GM23248 (cell line): Measurements from ENCODE around the gene MEP1A. TPM values are rescaled to one million over a fixed set of nuclear protein-coding genes. Genes with fewer than 3 reads are reported as not detected.

Experiments
- DNase-seq: peaks from one replicate; pipeline ENCODE4 v3.0.0-alpha.2; 2015
- H2AFZ ChIP-seq: fragments of 200-600 bp; sonication (generic); 2 replicates; pipeline ENCODE4 v1.6.1; 2016; ENCODE audit warnings: antibody characterized with exemption
- H3F3A ChIP-seq: fragments of 200-600 bp; sonication (generic); 2 replicates; pipeline ENCODE4 v1.6.1; 2016; ENCODE audit warnings: mild to moderate bottlenecking, antibody characterized with exemption, mixed run types; ENCODE audit not compliant: insufficient read depth
- H3K27ac ChIP-seq: fragments of 200-600 bp; sonication (generic); 2 replicates; pipeline ENCODE4 v1.5.1; 2016; ENCODE audit warnings: mild to moderate bottlenecking
- H3K27me3 ChIP-seq: fragments of 200-600 bp; sonication (generic); replicated peaks from 2 replicates; pipeline ENCODE4 v1.6.1; 2016; ENCODE audit warnings: mild to moderate bottlenecking; ENCODE audit not compliant: insufficient read depth
- H3K36me3 ChIP-seq: fragments of 200-600 bp; sonication (generic); 2 replicates; pipeline ENCODE4 v1.6.1; 2016; ENCODE audit warnings: low read depth, mild to moderate bottlenecking
- H3K4me1 ChIP-seq: fragments of 200-600 bp; sonication (generic); 2 replicates; pipeline ENCODE4 v1.6.1; 2016; ENCODE audit warnings: mild to moderate bottlenecking; ENCODE audit not compliant: insufficient read depth
- H3K4me2 ChIP-seq: fragments of 200-600 bp; sonication (generic); one replicate; pipeline ENCODE4 v1.6.1; 2016; ENCODE audit warnings: mild to moderate bottlenecking; ENCODE audit not compliant: unreplicated experiment
- H3K4me3 ChIP-seq: fragments of 200-600 bp; sonication (generic); 2 replicates; pipeline ENCODE4 v1.5.1; 2016; ENCODE audit warnings: mild to moderate bottlenecking
- H3K79me2 ChIP-seq: fragments of 200-600 bp; sonication (generic); 2 replicates; pipeline ENCODE4 v1.6.1; 2016; ENCODE audit warnings: mild to moderate bottlenecking; ENCODE audit not compliant: insufficient read depth
- H3K9ac ChIP-seq: fragments of 200-600 bp; sonication (generic); 2 replicates; pipeline ENCODE4 v1.6.1; 2016; ENCODE audit warnings: mild to moderate bottlenecking
- H3K9me2 ChIP-seq: fragments of 200-600 bp; sonication (generic); 2 replicates; pipeline ENCODE4 v1.6.1; 2016; ENCODE audit warnings: mixed run types, mild to moderate bottlenecking, moderate library complexity; ENCODE audit not compliant: insufficient read depth
- H3K9me3 ChIP-seq: fragments of 200-600 bp; sonication (generic); one replicate; pipeline ENCODE4 v1.6.1; 2017; ENCODE audit warnings: low read depth
- H4K20me1 ChIP-seq: fragments of 200-600 bp; sonication (generic); 2 replicates; pipeline ENCODE4 v1.6.0; 2016; ENCODE audit not compliant: insufficient read depth
- EZH2 ChIP-seq: fragments of 200-600 bp; sonication (generic); IDR thresholded peaks from 2 replicates; pipeline ENCODE4 v1.6.1; 2018; ENCODE audit warnings: antibody characterized with exemption, mild to moderate bottlenecking; ENCODE audit not compliant: insufficient read depth, poor library complexity, severe bottlenecking
- EZH2phosphoT487 ChIP-seq: fragments of 200-600 bp; sonication (generic); IDR thresholded peaks from 2 replicates; pipeline ENCODE4 v1.6.1; 2018; ENCODE audit warnings: antibody characterized with exemption, moderate library complexity, mild to moderate bottlenecking, low read depth; ENCODE audit not compliant: insufficient read depth
- WGBS, 2 experiments: methylation state at CpG; one replicate each; pipeline ENCODE4 v1.1.6; 2015 to 2017; ENCODE audit warnings: low lambda C conversion rate in 2 of 2, low coverage in 1 of 2; ENCODE audit errors: missing lambda C conversion rate in 2 of 2; 5-methylcytosine and 5-hydroxymethylcytosine counted together
- in situ Hi-C: fragments of 300-500 bp; cut with MboI; formaldehyde crosslinking; loops from 2 replicates; pipeline ENCODE4 v1.15.0; 2020
- polyA plus RNA-seq: library from polyadenylated mRNA; unstranded; fragments of >200 nt; fragmentation: Nextera tagmentation; extraction: Ambion mirVana; gene quantifications from 2 replicates; pipeline ENCODE4 v1.2.1, GENCODE V29; 2016
- total RNA-seq: library from RNA; depleted of rRNA; stranded (reverse); fragments of >200 nt; shearing (Covaris generic); gene quantifications from 2 replicates; pipeline ENCODE4 v1.2.3, GENCODE V29; 2014

MEP1A gene
- total and polyA plus RNA-seq, 2 experiments from 2014 or later, result not detected

DNA sequence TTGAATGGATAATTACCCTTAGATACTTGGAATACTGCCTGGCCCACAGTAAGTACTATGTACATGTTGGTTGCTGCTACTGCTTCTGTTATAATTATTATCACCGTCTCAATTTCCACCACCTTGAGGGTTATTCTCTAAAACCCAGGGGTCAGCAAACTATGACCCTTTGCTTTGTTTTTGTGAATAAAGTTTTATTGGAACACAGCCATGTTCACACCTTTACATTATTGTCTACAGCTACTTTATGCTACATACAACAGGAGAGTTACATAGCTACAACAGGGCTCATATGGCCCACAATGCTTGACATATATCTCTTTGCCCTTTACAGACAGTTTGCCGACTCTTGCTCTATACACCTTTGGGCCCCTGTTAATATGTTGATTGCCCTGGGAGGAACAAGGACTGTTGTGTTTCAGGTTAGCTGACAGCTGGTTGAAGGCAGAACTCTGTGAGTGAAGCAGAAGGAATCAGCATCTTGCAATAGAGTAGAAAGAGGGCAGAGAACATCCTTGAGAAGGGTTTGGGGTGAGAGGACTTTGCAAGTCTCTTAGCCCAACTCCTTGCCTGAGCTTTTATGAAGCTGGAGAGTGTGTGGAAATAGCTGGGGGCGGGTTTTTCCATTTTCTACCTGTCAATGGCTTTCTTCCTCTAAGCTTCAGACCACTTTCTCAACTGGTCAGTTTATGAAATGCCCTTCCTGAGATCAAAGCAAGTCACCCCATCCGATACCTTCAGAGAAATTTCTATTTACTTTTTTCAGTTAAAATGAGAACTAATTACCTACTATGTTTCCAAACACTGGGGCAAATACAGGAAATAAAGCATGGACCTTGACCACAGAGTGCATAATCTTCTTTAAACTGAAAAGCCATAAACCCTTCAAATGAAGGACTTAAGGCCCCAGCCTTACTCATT is 3.5 kb upstream of the MEP1A start:
- no peaks in the 10 kb centered on the region for H3K36me3 ChIP-seq
- TF ChIP-seq EZH2 (no peak), EZH2phosphoT487 (no peak)

GRCh38 chr6:46790355-46790874 is 2.8 kb upstream of the MEP1A start:
- no peak overlapping the region for H3K9ac ChIP-seq
- no peak overlapping the region for H3K27ac ChIP-seq
- H3K4me3 ChIP-seq, result no peak overlapping the region
- no peaks in the 10 kb centered on the region for H3K9me3 ChIP-seq
- no peak for DNase-seq
- no peaks in the 10 kb centered on the region for H3K36me3 ChIP-seq
- H3K4me1 ChIP-seq, result no peaks in the 10 kb centered on the region
- no peak for TF ChIP-seq EZH2phosphoT487
- TF ChIP-seq EZH2, result no peak
- H3K9me2 ChIP-seq, result no peaks in the 10 kb centered on the region
- H3F3A ChIP-seq, result no peaks in the 10 kb centered on the region
- H3K4me2 ChIP-seq, result no peak overlapping the region
- H3K27me3 ChIP-seq, result no peaks in the 10 kb centered on the region
- H3K79me2 ChIP-seq, result no peaks in the 10 kb centered on the region
- no peaks in the 10 kb centered on the region for H4K20me1 ChIP-seq
- in situ Hi-C loops, result loop anchor here (25.0 kb wide), 1 partner anchor 378 kb away; no protein-coding TSS in a partner anchor
- H2AFZ ChIP-seq, result no peak overlapping the region

More for the DNA sequence above, 3.5 kb upstream of the MEP1A start:
- H3K4me2 ChIP-seq, result no peak overlapping the region
- no peaks in the 10 kb centered on the region for H3K4me1 ChIP-seq
- no peaks in the 10 kb centered on the region for H3K27me3 ChIP-seq
- no peaks in the 10 kb centered on the region for H3K79me2 ChIP-seq
- in situ Hi-C loops, result loop anchor here (25.0 kb wide), 1 partner anchor 377 kb away; no protein-coding TSS in a partner anchor
- H2AFZ ChIP-seq, result no peak overlapping the region
- no peak for DNase-seq
- no peaks in the 10 kb centered on the region for H4K20me1 ChIP-seq
- H3K9me2 ChIP-seq, result no peaks in the 10 kb centered on the region
- H3F3A ChIP-seq, result no peaks in the 10 kb centered on the region
- no peak overlapping the region for H3K4me3 ChIP-seq
- 38 to 52% methylated on average over 4 of the region's 4 CpGs for WGBS, 2 experiments
- H3K27ac ChIP-seq, result no peak overlapping the region
- no peaks in the 10 kb centered on the region for H3K9me3 ChIP-seq
- H3K9ac ChIP-seq, result no peak overlapping the region

GRCh38 chr6:46792635-46793034 is 554 bp upstream of the MEP1A start:
- H3K4me3 ChIP-seq, result no peak overlapping the region
- H3K9me2 ChIP-seq, result no peaks in the 10 kb centered on the region
- TF ChIP-seq EZH2phosphoT487 (no peak), EZH2 (no peak)
- H3K27me3 ChIP-seq, result no peaks in the 10 kb centered on the region
- no peak overlapping the region for H3K4me2 ChIP-seq
- in situ Hi-C loops, result loop anchor here (25.0 kb wide), 1 partner anchor 380 kb away; no protein-coding TSS in a partner anchor
- no peak overlapping the region for H2AFZ ChIP-seq
- no peak overlapping the region for H3K27ac ChIP-seq
- no peaks in the 10 kb centered on the region for H3F3A ChIP-seq
- H4K20me1 ChIP-seq, result no peaks in the 10 kb centered on the region
- H3K9ac ChIP-seq, result no peak overlapping the region
- DNase-seq, result no peak
- no peaks in the 10 kb centered on the region for H3K79me2 ChIP-seq
- H3K4me1 ChIP-seq, result no peaks in the 10 kb centered on the region
- WGBS, 2 experiments, result 10 to 25% methylated on average over 1 of the region's 1 CpG
- no peaks in the 10 kb centered on the region for H3K9me3 ChIP-seq
- no peaks in the 10 kb centered on the region for H3K36me3 ChIP-seq

DNA sequence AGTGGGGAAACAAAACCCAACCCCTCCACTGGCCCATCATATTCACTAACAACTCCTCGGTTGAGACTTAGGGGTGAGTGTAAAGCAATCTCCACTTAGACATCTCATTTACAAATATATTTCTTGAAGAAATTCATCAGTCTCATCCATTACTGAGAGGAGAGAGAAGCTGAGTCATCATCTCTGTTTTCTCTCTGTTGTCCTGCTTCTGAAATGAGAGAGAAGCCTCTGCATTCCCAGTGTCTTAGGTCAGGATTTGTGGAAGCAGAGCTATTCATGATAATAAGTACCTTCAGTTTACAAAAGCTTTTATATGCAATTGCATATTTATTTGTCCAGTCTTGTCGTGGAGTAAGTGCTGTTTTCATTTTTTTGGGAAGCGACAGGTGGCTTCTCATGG is 879 bp downstream of the MEP1A start:
- H3K4me2 ChIP-seq, result no peak overlapping the region
- H3K4me1 ChIP-seq, result no peaks in the 10 kb centered on the region
- no peaks in the 10 kb centered on the region for H3K9me3 ChIP-seq
- no peak for DNase-seq
- H2AFZ ChIP-seq, result no peak overlapping the region
- H3F3A ChIP-seq, result no peaks in the 10 kb centered on the region
- in situ Hi-C loops, result loop anchor here (25.0 kb wide), 1 partner anchor 382 kb away; no protein-coding TSS in a partner anchor
- H3K9me2 ChIP-seq, result no peaks in the 10 kb centered on the region
- H3K27ac ChIP-seq, result no peak overlapping the region
- WGBS, 2 experiments, result 32 to 44% methylated on average over 3 of the region's 3 CpGs
- H3K4me3 ChIP-seq, result no peak overlapping the region
- H3K9ac ChIP-seq, result no peak overlapping the region
- H4K20me1 ChIP-seq, result no peaks in the 10 kb centered on the region
- H3K27me3 ChIP-seq, result no peaks in the 10 kb centered on the region
- no peaks in the 10 kb centered on the region for H3K79me2 ChIP-seq
- no peaks in the 10 kb centered on the region for H3K36me3 ChIP-seq
- TF ChIP-seq EZH2 (no peak), EZH2phosphoT487 (no peak)
